ENCODE data around the gene RBM7. TPM values are rescaled to one million over a fixed set of nuclear protein-coding genes. Genes with fewer than 3 reads are reported as not detected.

Gene RBM7
- total and polyA plus RNA-seq, 12 donors, result 3.9 to 29.3 (median 20.0) TPM

GRCh38 chr11:114440971-114441763 lies 40.7 kb downstream of the RBM7 start:
- TF ChIP-seq CTCF (IDR thresholded peaks at IDR 0.05), result no peak
- 65 to 67% methylated on average over 7 of the region's 7 CpGs for WGBS, 2 donors
- Histone ChIP-seq H3K9me3 (no peaks in the 10 kb centered on the region), H3K4me1 (peaks cover 4 to 51% (median 32%) of the 10 kb centered on the region in 9 donors), H3K27me3 (no peaks in the 10 kb centered on the region), H3K4me3 (peak overlapping the region in 8 of 10 donors; percentile 71 to 99 (median 85)), H3K36me3 (peaks cover 0 to 37% (median 0%) of the 10 kb centered on the region in 9 donors), H3K27ac (peak overlapping the region in 6 of 10 donors; percentile 85 to 91 (median 90))
- intact Hi-C loops (cut with DNase I), result loop anchor here in 3 of 10 donors (5.0 kb wide), 1 partner anchor 39 kb away; the partner anchor contains the start of genes C11orf71 (in 3 of the 3) and RBM7 (in 3 of the 3)
- DNase-seq (no peak), ATAC-seq (no peak)

GRCh38 chr11:114441921-114442320 lies 41.5 kb downstream of the RBM7 start:
- no peak for ATAC-seq
- H3K27me3 ChIP-seq, result no peaks in the 10 kb centered on the region
- WGBS, 2 donors, result 74 to 83% methylated on average over 2 of the region's 2 CpGs
- no peak for TF ChIP-seq CTCF (IDR thresholded peaks at IDR 0.05)
- intact Hi-C loops (cut with DNase I), result loop anchor here in 3 of 10 donors (5.0 kb wide), 1 partner anchor 40 kb away; the partner anchor contains the start of genes C11orf71 (in 3 of the 3) and RBM7 (in 3 of the 3)
- no peak overlapping the region for H3K4me3 ChIP-seq
- H3K9me3 ChIP-seq, result no peaks in the 10 kb centered on the region
- peak overlapping the region in 1 of 10 donors; percentile 90 for H3K27ac ChIP-seq
- no peak for DNase-seq
- H3K36me3 ChIP-seq, result peaks cover 0 to 43% (median 0%) of the 10 kb centered on the region in 9 donors
- H3K4me1 ChIP-seq, result peaks cover 4 to 51% (median 32%) of the 10 kb centered on the region in 9 donors

- no peaks in the 10 kb centered on the region for H3K27me3 ChIP-seq
- TF ChIP-seq CTCF (IDR thresholded peaks at IDR 0.05), result no peak
- no peak for ATAC-seq
- no peak overlapping the region for H3K27ac ChIP-seq
- intact Hi-C loops (cut with DNase I), result loop anchor here in 3 of 10 donors (5.0 kb wide), 1 partner anchor 40 kb away; the partner anchor contains the start of genes C11orf71 (in 3 of the 3) and RBM7 (in 3 of the 3)
- no peak overlapping the region for H3K4me3 ChIP-seq
- WGBS, 2 donors, result 48 to 66% methylated on average over 1 of the region's 1 CpG
- H3K4me1 ChIP-seq, result peaks cover 4 to 54% (median 32%) of the 10 kb centered on the region in 9 donors
- no peak for DNase-seq
- H3K36me3 ChIP-seq, result peaks cover 0 to 43% (median 0%) of the 10 kb centered on the region in 9 donors
- H3K9me3 ChIP-seq, result no peaks in the 10 kb centered on the region
These were observed 42.1 kb downstream of the RBM7 start for GRCh38 chr11:114442536-114442935.

GRCh38 chr11:114447444-114447843 lies 47.0 kb downstream of the RBM7 start:
- Histone ChIP-seq H3K4me3 (no peak overlapping the region), H3K9me3 (no peaks in the 10 kb centered on the region), H3K27me3 (no peaks in the 10 kb centered on the region), H3K27ac (peak overlapping the region in 1 of 10 donors; percentile 50), H3K4me1 (peaks cover 0 to 45% (median 11%) of the 10 kb centered on the region in 9 donors), H3K36me3 (peaks cover 0 to 87% (median 19%) of the 10 kb centered on the region in 9 donors)
- intact Hi-C loops (cut with DNase I), result no loop called here
- no peak for TF ChIP-seq CTCF (IDR thresholded peaks at IDR 0.05)
- 80 to 87% methylated on average over 2 of the region's 2 CpGs for WGBS, 2 donors
- no peak for DNase-seq
- ATAC-seq, result no peak

Data from heart right ventricle (tissue), 16 donors.